Stimulated activated CD4-positive, alpha-beta T cell treated with anti-CD3 and anti-CD28 coated beads, TNF-alpha, amount 100 ng/mL, for 1 hour (primary cell): ENCODE results near the gene SYNPO.

Experiments used
- DNase-seq, 3 donors: peaks; one replicate each; pipeline ENCODE4 v3.0.0-alpha.2; 2020; ENCODE audit warnings: low read depth in 3 of 3, low spot score in 1 of 3

SYNPO gene

GRCh38 chr5:150641824-150642566 lies 1.5 kb downstream of the SYNPO start:
- DNase-seq = no peak

GRCh38 chr5:150642567-150642927 lies 2.1 kb downstream of the SYNPO start:
- DNase-seq = no peak

- no peak for DNase-seq
Observed at GRCh38 chr5:150642991-150643710, 2.7 kb downstream of the SYNPO start.

GRCh38 chr5:150644058-150644457 lies 3.6 kb downstream of the SYNPO start:
- DNase-seq = no peak

GRCh38 chr5:150644514-150644913 lies 4.1 kb downstream of the SYNPO start:
- no peak for DNase-seq

- no peak for DNase-seq
Observed at GRCh38 chr5:150645070-150645700, 4.7 kb downstream of the SYNPO start.

GRCh38 chr5:150647275-150648251 lies 7.1 kb downstream of the SYNPO start:
- no peak for DNase-seq

- DNase-seq = no peak
Observed at GRCh38 chr5:150648294-150649107, 8.0 kb downstream of the SYNPO start.

GRCh38 chr5:150649108-150650020 lies 8.9 kb downstream of the SYNPO start:
- no peak for DNase-seq

GRCh38 chr5:150650021-150651006 lies 9.9 kb downstream of the SYNPO start:
- no peak for DNase-seq

GRCh38 chr5:150651382-150651781 lies 10.9 kb downstream of the SYNPO start:
- no peak for DNase-seq

- DNase-seq = no peak
Observed at GRCh38 chr5:150651924-150652671, 11.6 kb downstream of the SYNPO start.

GRCh38 chr5:150653145-150653761 lies 12.8 kb downstream of the SYNPO start:
- no peak for DNase-seq

- no peak for DNase-seq
Observed at GRCh38 chr5:150653762-150654556, 13.5 kb downstream of the SYNPO start.

- DNase-seq = no peak
Observed at GRCh38 chr5:150655221-150655620, 14.8 kb downstream of the SYNPO start.
